ENCODE data around the gene DGKE. TPM values are rescaled to one million over a fixed set of nuclear protein-coding genes. Genes with fewer than 3 reads are reported as not detected.

DGKE gene
- total and polyA plus RNA-seq, 2 donors (not counting 3 experiments of a cell fraction or from before 2014, with no cell fraction given): 4.9 to 22.9 TPM

GRCh38 chr17:56908001-56908542 is 74.1 kb downstream of the DGKE start:
- POLR2A ChIA-PET: no interaction called here
- peak; percentile 63 for FAIRE-seq

GRCh38 chr17:56909742-56910508 is 76.0 kb downstream of the DGKE start:
- peaks cover 47% of the 10 kb centered on the region for H3K79me2 ChIP-seq (ENCODE audit: control insufficient read depth, insufficient read depth, low read length)
- TF ChIP-seq MAX (IDR thresholded peaks at IDR 0.05; ENCODE audit: insufficient read depth, insufficient read length) (no peak), MYC (IDR thresholded peaks at IDR 0.05; ENCODE audit: low read depth, low read length) (no peak)
- no peak overlapping the region for H3K4me3 ChIP-seq (replicated peaks in 1 of 3; ENCODE audit: insufficient read depth in 1 of 3, low read depth in 1 of 3, low read length in 3 of 3)
- dilution Hi-C loops (cut with MboI; ENCODE audit: extremely low pct_ligation_motif_present, low sequenced_read_pairs) (no loop called here), intact Hi-C loops (cut with micrococcal nuclease) (no loop called here)
- H3K36me3 ChIP-seq (ENCODE audit: control insufficient read depth in 2 of 2, extremely low read depth in 1 of 2, insufficient read depth in 2 of 2, low read length in 2 of 2): peaks cover 13 to 17% of the 10 kb centered on the region in 2 experiments
- H3K9me1 ChIP-seq (replicated peaks; ENCODE audit: control insufficient read depth, extremely low read depth, insufficient read depth, low read length): no peaks in the 10 kb centered on the region
- H4K20me1 ChIP-seq (replicated peaks; ENCODE audit: control insufficient read depth, extremely low read depth, insufficient read depth, low read length): no peaks in the 10 kb centered on the region
- DNase-seq (ENCODE audit: low read depth, low spot score) (no peak), FAIRE-seq (peak; percentile 4)
- no peak overlapping the region for H3K9ac ChIP-seq (replicated peaks; ENCODE audit: extremely low read depth, insufficient read depth, low read length)
- no peaks in the 10 kb centered on the region for H3K27me3 ChIP-seq (ENCODE audit: control insufficient read depth in 2 of 2, insufficient read depth in 2 of 2, low read length in 2 of 2)
- no TSS peak for BruUV-seq (replicated peaks)
- H3K4me1 ChIP-seq (ENCODE audit: control insufficient read depth, extremely low read depth, insufficient read depth, low read length): peaks cover 17% of the 10 kb centered on the region
- CTCF ChIA-PET: interaction anchor here (0.7 to 1.5 kb wide), 5 partner anchors 30 to 129 kb away, joined by 3 to 7 read pairs (median 4); no protein-coding TSS in a partner anchor
- H3K9me3 ChIP-seq (replicated peaks; ENCODE audit: control insufficient read depth, insufficient read depth, low read length): no peaks in the 10 kb centered on the region
- H2AFZ ChIP-seq (ENCODE audit: low read depth, low read length): no peak overlapping the region
- H3K27ac ChIP-seq (ENCODE audit: insufficient read depth, low read depth, low read length): no peak overlapping the region
- H3K4me2 ChIP-seq (ENCODE audit: insufficient read depth, low read length): peak overlapping the region; percentile 3
- POLR2A ChIA-PET: interaction anchor here (0.7 kb wide), 1 partner anchor 69 kb away, joined by 10 read pairs; no protein-coding TSS in a partner anchor

More at GRCh38 chr17:56908001-56908542, 74.1 kb downstream of the DGKE start:
- Histone ChIP-seq H3K9me1 (replicated peaks; ENCODE audit: control insufficient read depth, extremely low read depth, insufficient read depth, low read length) (no peaks in the 10 kb centered on the region), H3K27ac (ENCODE audit: insufficient read depth, low read depth, low read length) (no peak overlapping the region), H2AFZ (ENCODE audit: low read depth, low read length) (no peak overlapping the region), H4K20me1 (replicated peaks; ENCODE audit: control insufficient read depth, extremely low read depth, insufficient read depth, low read length) (no peaks in the 10 kb centered on the region), H3K9me3 (replicated peaks; ENCODE audit: control insufficient read depth, insufficient read depth, low read length) (no peaks in the 10 kb centered on the region), H3K4me3 (replicated peaks in 1 of 3; ENCODE audit: insufficient read depth in 1 of 3, low read depth in 1 of 3, low read length in 3 of 3) (no peak overlapping the region), H3K36me3 (ENCODE audit: control insufficient read depth in 2 of 2, extremely low read depth in 1 of 2, insufficient read depth in 2 of 2, low read length in 2 of 2) (peaks cover 22 to 31% of the 10 kb centered on the region in 2 experiments), H3K9ac (replicated peaks; ENCODE audit: extremely low read depth, insufficient read depth, low read length) (no peak overlapping the region), H3K4me1 (ENCODE audit: control insufficient read depth, extremely low read depth, insufficient read depth, low read length) (peaks cover 14% of the 10 kb centered on the region), H3K4me2 (ENCODE audit: insufficient read depth, low read length) (no peak overlapping the region), H3K79me2 (ENCODE audit: control insufficient read depth, insufficient read depth, low read length) (peaks cover 36% of the 10 kb centered on the region), H3K27me3 (ENCODE audit: control insufficient read depth in 2 of 2, insufficient read depth in 2 of 2, low read length in 2 of 2) (no peaks in the 10 kb centered on the region)
- intact Hi-C loops (cut with micrococcal nuclease): no loop called here
- no peak for DNase-seq (ENCODE audit: low read depth, low spot score)
- BruUV-seq (replicated peaks): no TSS peak
- TF ChIP-seq POLR2AphosphoS5 (IDR thresholded peaks at IDR 0.05; ENCODE audit: insufficient read depth, low read depth, low read length): no peak
- TF ChIP-seq GATA2 (IDR thresholded peaks at IDR 0.05; ENCODE audit: insufficient read depth, insufficient read length, low read depth, low read length): no peak
- no peak for TF ChIP-seq FOS (IDR thresholded peaks at IDR 0.05; ENCODE audit: borderline replicate concordance, insufficient read depth, low read length)
- no peak for TF ChIP-seq MAX (IDR thresholded peaks at IDR 0.05; ENCODE audit: insufficient read depth, insufficient read length)
- no peak for TF ChIP-seq EZH2 (IDR thresholded peaks at IDR 0.05; ENCODE audit: borderline replicate concordance, low read depth, low read length, severe bottlenecking)
- CTCF ChIA-PET: interaction anchor here (0.9 to 1.3 kb wide), 2 partner anchors 32 to 88 kb away, joined by 3 read pairs; no protein-coding TSS in a partner anchor
- dilution Hi-C loops (cut with MboI; ENCODE audit: extremely low pct_ligation_motif_present, low sequenced_read_pairs): no loop called here

Data from endothelial cell of umbilical vein (primary cell).